HTR-8/SVneo (cell line): ENCODE data around the gene FHIT.

Experiments used
- DNase-seq: peaks from one replicate; pipeline ENCODE4 v3.0.0; 2011; ENCODE audit warnings: low spot score, mixed read lengths; ENCODE audit not compliant: insufficient read length
- FAIRE-seq: peaks from 2 replicates; lab custom pipeline; 2011; peaks lifted over from hg19 to GRCh38; lab: Jason Lieb, UNC

The FHIT gene

GRCh38 chr3:59769127-59769750 is 1482.0 kb downstream of the FHIT start:
- FAIRE-seq = no peak
- DNase-seq = no peak

GRCh38 chr3:59766200-59766872 is 1484.9 kb downstream of the FHIT start:
- no peak for FAIRE-seq

GRCh38 chr3:59764171-59764570 is 1487.1 kb downstream of the FHIT start:
- FAIRE-seq (no peak), DNase-seq (no peak)

More at GRCh38 chr3:59766200-59766872, 1484.9 kb downstream of the FHIT start:
- no peak for DNase-seq

- FAIRE-seq (no peak), DNase-seq (no peak)
Measured at GRCh38 chr3:59762941-59763340, 1488.3 kb downstream of the FHIT start.

- no peak for FAIRE-seq
- DNase-seq = no peak
Measured at GRCh38 chr3:59759298-59760031, 1491.8 kb downstream of the FHIT start.

GRCh38 chr3:59758672-59759071 is 1492.6 kb downstream of the FHIT start:
- DNase-seq (no peak), FAIRE-seq (no peak)

GRCh38 chr3:59756934-59757333 is 1494.3 kb downstream of the FHIT start:
- FAIRE-seq (no peak), DNase-seq (no peak)

- DNase-seq (no peak), FAIRE-seq (no peak)
Measured at GRCh38 chr3:59754456-59755129, 1496.7 kb downstream of the FHIT start.

- DNase-seq = no peak
- no peak for FAIRE-seq
Measured at GRCh38 chr3:59753808-59754450, 1497.3 kb downstream of the FHIT start.

- no peak for FAIRE-seq
Measured at GRCh38 chr3:59752925-59753324, 1498.3 kb downstream of the FHIT start.

GRCh38 chr3:59751606-59752005 is 1499.6 kb downstream of the FHIT start:
- DNase-seq (no peak), FAIRE-seq (no peak)

More at GRCh38 chr3:59752925-59753324, 1498.3 kb downstream of the FHIT start:
- no peak for DNase-seq

- FAIRE-seq = no peak
- DNase-seq = no peak
Measured at GRCh38 chr3:59750391-59750790, 1500.9 kb downstream of the FHIT start.

GRCh38 chr3:59749291-59749690 is 1502.0 kb downstream of the FHIT start:
- no peak for FAIRE-seq
- no peak for DNase-seq

GRCh38 chr3:59746585-59746984 is 1504.7 kb downstream of the FHIT start:
- FAIRE-seq (no peak), DNase-seq (no peak)

GRCh38 chr3:59737241-59737640 is 1514.0 kb downstream of the FHIT start:
- DNase-seq = no peak
- FAIRE-seq = no peak

GRCh38 chr3:59734061-59734460 is 1517.2 kb downstream of the FHIT start:
- DNase-seq (no peak), FAIRE-seq (no peak)

- no peak for FAIRE-seq
- DNase-seq = no peak
Measured at GRCh38 chr3:59733041-59733809, 1518.0 kb downstream of the FHIT start.

- DNase-seq = no peak
- FAIRE-seq = no peak
Measured at GRCh38 chr3:59731943-59732342, 1519.3 kb downstream of the FHIT start.

GRCh38 chr3:59730591-59730990 is 1520.7 kb downstream of the FHIT start:
- DNase-seq = no peak
- FAIRE-seq = no peak

GRCh38 chr3:59728587-59728908 is 1522.7 kb downstream of the FHIT start:
- FAIRE-seq (no peak), DNase-seq (no peak)
